ENCODE results near the gene TPSD1. TPM values are rescaled to one million over a fixed set of nuclear protein-coding genes. Genes with fewer than 3 reads are reported as not detected.
"Not testable (repeated sequence)": the region's sequence is repeated elsewhere in the genome, so short reads cannot be mapped to it uniquely, and the experiment has no call there.

TPSD1 gene
- total RNA-seq, 1 donor from 2014 or later = not detected

DNA sequence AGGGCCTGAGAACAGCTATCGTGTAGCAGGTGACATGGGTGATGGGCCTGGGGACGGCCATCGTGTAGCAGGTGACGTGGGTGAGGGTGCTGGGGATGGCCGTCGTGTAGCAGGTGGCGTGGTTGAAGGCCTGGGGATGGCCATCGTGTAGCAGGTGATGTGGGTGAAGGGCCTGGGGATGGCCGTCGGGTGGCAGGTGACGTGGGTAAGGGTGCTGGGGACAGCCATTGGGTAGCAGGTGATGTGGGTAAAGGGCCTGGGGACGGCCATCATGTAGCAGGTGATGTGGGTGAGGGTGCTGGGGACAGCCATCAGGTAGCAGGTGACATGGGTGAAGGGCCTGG, 15.5 kb downstream of the TPSD1 start:
- H3K9me3 Mint-ChIP-seq (ENCODE audit: unreplicated experiment) = no peaks in the 10 kb centered on the region
- H2AFZ ChIP-seq (ENCODE audit: low read depth, low read length) = no peak overlapping the region
- H4K20me1 ChIP-seq (ENCODE audit: insufficient read depth, low read length) = no peaks in the 10 kb centered on the region
- no peaks in the 10 kb centered on the region for H3K79me2 ChIP-seq (ENCODE audit: insufficient read depth, low read length)
- H3K27me3 Mint-ChIP-seq (ENCODE audit: low read depth, unreplicated experiment) = peaks cover 32% of the 10 kb centered on the region
- H3K27me3 ChIP-seq (ENCODE audit: insufficient read depth, low read length) = peaks cover 7% of the 10 kb centered on the region
- FAIRE-seq = no peak
- TF ChIP-seq CTCF (IDR thresholded peaks at IDR 0.05; ENCODE audit: insufficient read depth, low read depth, low read length) (no peak), EZH2 (IDR thresholded peaks at IDR 0.05; ENCODE audit: insufficient read depth, low read length) (no peak)
- no peaks in the 10 kb centered on the region for H3K4me1 ChIP-seq (ENCODE audit: insufficient read depth, low read length)
- H3K27ac Mint-ChIP-seq (ENCODE audit: unreplicated experiment) = no peak overlapping the region
- H3K36me3 Mint-ChIP-seq (ENCODE audit: low read depth, unreplicated experiment) = peaks cover 3% of the 10 kb centered on the region
- no peak for DNase-seq (ENCODE audit: low read depth)
- no peaks in the 10 kb centered on the region for H3K36me3 ChIP-seq (ENCODE audit: insufficient read depth, low read length)
- no peak overlapping the region for H3K4me3 ChIP-seq (ENCODE audit: insufficient read depth, low read depth, low read length)
- no peak overlapping the region for H3K4me2 ChIP-seq (ENCODE audit: low read length)
- no peaks in the 10 kb centered on the region for H3K9me3 ChIP-seq (ENCODE audit: insufficient read depth, low read depth, low read length)
- H3K4me3 Mint-ChIP-seq (ENCODE audit: unreplicated experiment) = no peak overlapping the region
- no peaks in the 10 kb centered on the region for H3K4me1 Mint-ChIP-seq (ENCODE audit: low read depth, unreplicated experiment)
- no peak overlapping the region for H3K9ac ChIP-seq (ENCODE audit: low read length)
- H3K27ac ChIP-seq (ENCODE audit: low read depth, low read length) = no peak overlapping the region

DNA sequence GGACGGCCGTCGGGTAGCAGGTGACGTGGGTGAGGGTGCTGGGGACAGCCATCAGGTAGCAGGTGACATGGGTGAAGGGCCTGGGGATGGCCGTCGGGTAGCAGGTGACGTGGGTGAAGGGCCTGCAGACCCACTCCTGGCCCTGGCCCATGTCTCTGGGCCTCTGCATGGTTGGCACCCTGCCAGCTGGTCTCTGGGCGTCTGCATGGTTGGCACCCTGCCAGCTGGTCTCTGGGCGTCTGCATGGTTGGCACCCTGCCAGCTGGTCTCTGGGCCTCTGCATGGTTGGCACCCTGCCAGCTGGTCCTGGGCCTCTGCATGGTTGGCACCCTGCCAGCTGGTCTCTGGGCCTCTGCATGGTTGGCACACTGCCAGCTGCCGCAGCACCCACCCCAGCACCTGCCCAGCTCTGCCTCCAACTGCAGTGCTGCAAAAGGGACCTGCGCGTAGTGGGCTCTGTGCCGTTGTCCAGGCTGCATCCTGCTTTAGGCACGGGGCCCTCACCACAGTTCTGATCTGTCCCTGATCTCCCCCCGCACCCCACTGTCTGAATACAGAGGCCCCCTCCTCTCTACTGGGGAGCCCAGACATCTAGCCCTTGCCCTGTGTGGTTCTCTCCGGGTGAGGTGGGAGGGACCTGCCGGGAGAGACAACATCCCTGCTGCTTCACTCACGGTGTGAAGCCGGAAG, 16.0 kb downstream of the TPSD1 start:
- H3K9ac ChIP-seq (ENCODE audit: low read length); H3K4me3 Mint-ChIP-seq (ENCODE audit: unreplicated experiment); H4K20me1 ChIP-seq (ENCODE audit: insufficient read depth, low read length); H3K27ac Mint-ChIP-seq (ENCODE audit: unreplicated experiment); H3K27me3 ChIP-seq (ENCODE audit: insufficient read depth, low read length); H3K4me2 ChIP-seq (ENCODE audit: low read length); DNase-seq (ENCODE audit: low read depth); H3K79me2 ChIP-seq (ENCODE audit: insufficient read depth, low read length); H3K27ac ChIP-seq (ENCODE audit: low read depth, low read length); H3K36me3 Mint-ChIP-seq (ENCODE audit: low read depth, unreplicated experiment); H3K4me1 ChIP-seq (ENCODE audit: insufficient read depth, low read length); H3K4me3 ChIP-seq (ENCODE audit: insufficient read depth, low read depth, low read length); H3K4me1 Mint-ChIP-seq (ENCODE audit: low read depth, unreplicated experiment); H3K9me3 ChIP-seq (ENCODE audit: insufficient read depth, low read depth, low read length); H3K36me3 ChIP-seq (ENCODE audit: insufficient read depth, low read length); H2AFZ ChIP-seq (ENCODE audit: low read depth, low read length); FAIRE-seq; H3K9me3 Mint-ChIP-seq (ENCODE audit: unreplicated experiment): not testable (repeated sequence)
- peaks cover 29% of the 10 kb centered on the region for H3K27me3 Mint-ChIP-seq (ENCODE audit: low read depth, unreplicated experiment)

DNA sequence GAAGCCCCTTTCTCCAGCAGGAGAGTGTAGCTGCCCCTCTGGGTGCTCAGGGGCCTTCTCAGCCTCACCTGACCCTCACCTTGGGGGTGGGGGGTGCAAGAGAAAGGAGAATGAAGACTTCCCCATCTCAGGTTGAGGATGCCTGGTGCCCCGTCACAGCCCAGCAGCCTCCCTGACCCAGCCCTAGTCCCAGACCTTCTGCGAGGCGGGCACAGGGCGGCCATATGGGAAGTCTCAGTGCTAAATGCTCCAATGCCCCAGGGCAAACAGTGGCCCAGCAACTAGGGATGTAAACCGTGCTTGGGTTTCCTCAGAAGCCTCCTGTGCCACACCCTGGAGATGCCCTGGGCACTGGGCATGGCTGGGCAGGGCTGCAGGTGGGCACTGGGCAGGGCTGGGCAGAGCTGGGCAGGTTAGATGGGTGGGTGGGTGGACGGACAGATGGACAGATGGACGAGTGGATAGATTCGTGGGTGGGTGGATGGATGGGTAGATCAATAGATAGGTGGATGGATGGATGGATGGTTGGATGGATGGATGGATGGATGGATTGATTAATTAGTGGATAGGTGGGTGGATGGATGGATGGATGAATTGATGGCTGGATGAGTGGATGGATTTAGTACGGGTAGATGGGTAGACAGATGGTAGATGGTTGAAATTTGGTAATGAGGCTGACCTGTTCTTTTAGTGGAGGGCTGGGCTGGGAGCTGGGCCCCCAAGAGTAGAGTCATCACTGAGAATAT, 16.8 kb downstream of the TPSD1 start:
- Histone ChIP-seq H3K27me3 (ENCODE audit: insufficient read depth, low read length) (peaks cover 7% of the 10 kb centered on the region), H3K79me2 (ENCODE audit: insufficient read depth, low read length) (no peaks in the 10 kb centered on the region), H3K4me1 (ENCODE audit: insufficient read depth, low read length) (no peaks in the 10 kb centered on the region), H3K4me2 (ENCODE audit: low read length) (no peak overlapping the region), H4K20me1 (ENCODE audit: insufficient read depth, low read length) (no peaks in the 10 kb centered on the region), H3K36me3 (ENCODE audit: insufficient read depth, low read length) (no peaks in the 10 kb centered on the region), H3K9ac (ENCODE audit: low read length) (no peak overlapping the region), H3K27ac (ENCODE audit: low read depth, low read length) (no peak overlapping the region), H2AFZ (ENCODE audit: low read depth, low read length) (no peak overlapping the region), H3K4me3 (ENCODE audit: insufficient read depth, low read depth, low read length) (no peak overlapping the region), H3K9me3 (ENCODE audit: insufficient read depth, low read depth, low read length) (no peaks in the 10 kb centered on the region)
- DNase-seq (ENCODE audit: low read depth) = no peak
- H3K4me1 Mint-ChIP-seq (ENCODE audit: low read depth, unreplicated experiment) = no peaks in the 10 kb centered on the region
- H3K36me3 Mint-ChIP-seq (ENCODE audit: low read depth, unreplicated experiment) = peaks cover 3% of the 10 kb centered on the region
- FAIRE-seq = no peak
- no peak overlapping the region for H3K27ac Mint-ChIP-seq (ENCODE audit: unreplicated experiment)
- H3K4me3 Mint-ChIP-seq (ENCODE audit: unreplicated experiment) = no peak overlapping the region
- H3K27me3 Mint-ChIP-seq (ENCODE audit: low read depth, unreplicated experiment) = peaks cover 32% of the 10 kb centered on the region
- H3K9me3 Mint-ChIP-seq (ENCODE audit: unreplicated experiment) = peaks cover 1% of the 10 kb centered on the region
- TF ChIP-seq EZH2 (IDR thresholded peaks at IDR 0.05; ENCODE audit: insufficient read depth, low read length) (no peak), CTCF (IDR thresholded peaks at IDR 0.05; ENCODE audit: insufficient read depth, low read depth, low read length) (no peak)

All from astrocyte (in vitro differentiated cells and primary cell).